ENCODE data around the gene ANKRD30BL.
A peak's percentile ranks its signal among the peaks of the same experiment; 100 is the strongest.
"Not testable (repeated sequence)": the region's sequence is repeated elsewhere in the genome, so short reads cannot be mapped to it uniquely, and the experiment has no call there.

Gene ANKRD30BL

GRCh38 chr2:132161161-132162124 is at the start of gene ANKRD30BL:
Gene ANKRD30BL (minus strand): TSS chr2:132161952. CDS start chr2:132161705, 247 bp downstream.
- not testable (repeated sequence) for DNase-seq (ENCODE audit: low read depth)

DNA sequence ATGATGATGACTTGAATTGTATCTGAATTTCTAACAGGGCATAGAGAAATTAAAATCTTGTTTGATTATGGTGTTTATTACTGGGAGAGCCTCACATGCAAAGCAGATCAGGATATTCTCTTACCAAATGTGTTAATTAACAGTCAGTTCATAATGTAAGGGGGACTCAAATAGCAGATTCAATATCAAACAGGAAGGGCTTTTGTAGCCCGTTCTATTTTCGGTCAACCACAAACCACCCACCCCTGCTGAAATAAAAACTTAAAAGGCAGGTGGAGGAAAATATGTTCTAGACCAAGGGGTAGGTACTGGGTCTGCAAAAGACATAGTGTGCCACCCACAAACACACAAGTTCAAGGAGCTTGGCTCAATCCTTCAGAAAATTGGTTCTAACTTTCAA is 41.1 kb upstream of the ANKRD30BL start:
- not testable (repeated sequence) for DNase-seq (ENCODE audit: low read depth)

GRCh38 chr2:132192854-132193253 is 31.1 kb upstream of the ANKRD30BL start:
- DNase-seq (ENCODE audit: low read depth): not testable (repeated sequence)

DNA sequence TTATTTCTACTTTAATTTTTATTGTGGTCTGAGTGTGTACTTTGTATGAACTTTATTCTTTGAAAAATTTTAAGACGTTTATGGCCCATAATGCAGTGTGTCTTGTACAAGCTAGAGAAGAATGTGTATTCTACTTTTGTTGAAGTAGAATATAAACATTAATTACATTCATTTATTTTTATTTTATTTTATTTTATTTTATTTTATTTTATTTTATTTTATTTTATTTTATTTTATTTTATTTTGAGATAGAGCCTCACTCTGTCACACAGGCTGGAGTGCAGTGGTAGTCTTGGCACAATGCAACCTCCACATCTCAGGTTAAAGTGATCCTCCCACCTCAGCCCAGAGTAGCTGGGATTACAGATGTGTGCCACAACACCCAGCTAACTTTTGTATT is 5.3 kb upstream of the ANKRD30BL start:
- DNase-seq (ENCODE audit: low read depth): not testable (repeated sequence)

- not testable (repeated sequence) for DNase-seq (ENCODE audit: low read depth)
Observed at GRCh38 chr2:132162125-132162660, 441 bp upstream of the ANKRD30BL start.

- peak; percentile 1 for DNase-seq (ENCODE audit: low read depth)
Observed at GRCh38 chr2:132146774-132147173, 15.0 kb downstream of the ANKRD30BL start.
